ENCODE data around the gene KIAA1755. TPM values are rescaled to one million over a fixed set of nuclear protein-coding genes. Genes with fewer than 3 reads are reported as not detected.
A peak's percentile ranks its signal among the peaks of the same experiment; 100 is the strongest.
"Not testable (repeated sequence)": the region's sequence is repeated elsewhere in the genome, so short reads cannot be mapped to it uniquely, and the experiment has no call there.

The KIAA1755 gene
- total and polyA plus RNA-seq, 9 of the 15 experiments (the other 6 are each of a cell fraction or from before 2014, with no cell fraction given): not detected

- H3K9me1 ChIP-seq (ENCODE audit: control insufficient read depth, insufficient read depth, low read length); H4K20me1 ChIP-seq (replicated peaks; ENCODE audit: control insufficient read depth, insufficient read depth, low read length); ATAC-seq; in situ Hi-C loops (cut with MboI); H2AFZ ChIP-seq (ENCODE audit: low read depth, low read length); H3K4me2 ChIP-seq (ENCODE audit: insufficient read depth, low read length); intact Hi-C loops (cut with micrococcal nuclease); H3K9ac ChIP-seq (ENCODE audit: insufficient read depth in 1 of 2, low read depth in 2 of 2, low read length in 2 of 2); H3K36me3 ChIP-seq (ENCODE audit: control insufficient read depth, insufficient read depth, low read length); DNase-seq (ENCODE audit: extremely low read depth in 1 of 4, low spot score in 3 of 4); BruUV-seq (replicated peaks); H3K9me3 ChIP-seq (replicated peaks; ENCODE audit: control insufficient read depth, insufficient read depth, low read depth, low read length); H3K27ac ChIP-seq (ENCODE audit: extremely low read depth, low read depth, low read length); CTCF ChIA-PET (ENCODE audit: low intra/inter-chr PET ratio); H3K79me2 ChIP-seq (ENCODE audit: control insufficient read depth, insufficient read depth, low read length); H3K4me3 ChIP-seq; FAIRE-seq; H3K4me1 ChIP-seq (replicated peaks in 1 of 2; ENCODE audit: control insufficient read depth in 2 of 2, insufficient read depth in 2 of 2, low read length in 2 of 2): not testable (repeated sequence)
- POLR2A ChIA-PET: interaction anchor here (1.0 kb wide), 1 partner anchor 184 kb away, joined by 3 read pairs; the partner anchor contains the start of gene SNHG17
- 24% methylated on average over 6 of the region's 6 CpGs for WGBS (ENCODE audit: insufficient coverage, low coverage, missing lambda C conversion rate)
- TF ChIP-seq, protein P1, sequence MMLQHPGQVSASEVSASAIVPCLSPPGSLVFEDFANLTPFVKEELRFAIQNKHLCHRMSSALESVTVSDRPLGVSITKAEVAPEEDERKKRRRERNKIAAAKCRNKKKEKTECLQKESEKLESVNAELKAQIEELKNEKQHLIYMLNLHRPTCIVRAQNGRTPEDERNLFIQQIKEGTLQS (IDR thresholded peaks at IDR 0.05): peak; percentile 43; the same call in 1 of the 2 replicates
- TF ChIP-seq, protein P1 (CRISPR knock-in tag; conservative IDR thresholded peaks at IDR 0.05): not testable (repeated sequence)
- 0 out of 2 replicates have a peak, but pooled peaks have one; percentile 39 for TF ChIP-seq CEBPG (CRISPR knock-in tag; IDR thresholded peaks at IDR 0.05)
- peak in 1 of 2 experiments; percentile 8; a peak in 1 of 4 replicates for TF ChIP-seq CEBPG (tag; conservative IDR thresholded peaks at IDR 0.05 in 1 of 2, IDR thresholded peaks at IDR 0.05 in 1 of 2)
- peaks cover 7 to 38% of the 10 kb centered on the region in 2 experiments for H3K27me3 ChIP-seq (ENCODE audit: control insufficient read depth in 2 of 2, insufficient read depth in 2 of 2, low read length in 2 of 2)
Measured at GRCh38 chr20:38251441-38251840, 9.1 kb downstream of the KIAA1755 start.

GRCh38 chr20:38250609-38251008 is 9.9 kb downstream of the KIAA1755 start:
- Histone ChIP-seq H3K36me3 (ENCODE audit: control insufficient read depth, insufficient read depth, low read length) (no peaks in the 10 kb centered on the region), H3K9me1 (ENCODE audit: control insufficient read depth, insufficient read depth, low read length) (no peaks in the 10 kb centered on the region), H3K27ac (ENCODE audit: extremely low read depth, low read depth, low read length) (no peak overlapping the region), H3K27me3 (ENCODE audit: control insufficient read depth in 2 of 2, insufficient read depth in 2 of 2, low read length in 2 of 2) (peaks cover 7 to 33% of the 10 kb centered on the region in 2 experiments; a peak in 4 of 5 replicates), H2AFZ (ENCODE audit: low read depth, low read length) (no peak overlapping the region), H4K20me1 (replicated peaks; ENCODE audit: control insufficient read depth, insufficient read depth, low read length) (no peaks in the 10 kb centered on the region), H3K4me3 (no peak overlapping the region), H3K9me3 (replicated peaks; ENCODE audit: control insufficient read depth, insufficient read depth, low read depth, low read length) (no peaks in the 10 kb centered on the region), H3K79me2 (ENCODE audit: control insufficient read depth, insufficient read depth, low read length) (no peaks in the 10 kb centered on the region), H3K4me1 (replicated peaks in 1 of 2; ENCODE audit: control insufficient read depth in 2 of 2, insufficient read depth in 2 of 2, low read length in 2 of 2) (no peaks in the 10 kb centered on the region; a peak in 1 of 5 replicates), H3K4me2 (ENCODE audit: insufficient read depth, low read length) (no peak overlapping the region), H3K9ac (ENCODE audit: insufficient read depth in 1 of 2, low read depth in 2 of 2, low read length in 2 of 2) (no peak overlapping the region)
- CTCF ChIA-PET (ENCODE audit: low intra/inter-chr PET ratio): no interaction called here
- intact Hi-C loops (cut with micrococcal nuclease): no loop called here
- peak; percentile 36; the same call in 1 of the 3 replicates for ATAC-seq
- no TSS peak for BruUV-seq (replicated peaks)
- no peak for FAIRE-seq
- POLR2A ChIA-PET: interaction anchor here (0.6 to 0.8 kb wide), 3 partner anchors 9 to 331 kb away, joined by 3 read pairs; no protein-coding TSS in a partner anchor
- peak in 1 of 4 experiments; percentile 18 for DNase-seq (ENCODE audit: extremely low read depth in 1 of 4, low spot score in 3 of 4)
- WGBS (ENCODE audit: insufficient coverage, low coverage, missing lambda C conversion rate): 0% methylated on average over 6 of the region's 6 CpGs
- in situ Hi-C loops (cut with MboI): no loop called here
- TF ChIP-seq ERF (CRISPR knock-in tag; IDR thresholded peaks at IDR 0.05) (no peak), KAT2B (IDR thresholded peaks at IDR 0.05; ENCODE audit: low read depth, low read length) (no peak)
- TF ChIP-seq, protein P2, sequence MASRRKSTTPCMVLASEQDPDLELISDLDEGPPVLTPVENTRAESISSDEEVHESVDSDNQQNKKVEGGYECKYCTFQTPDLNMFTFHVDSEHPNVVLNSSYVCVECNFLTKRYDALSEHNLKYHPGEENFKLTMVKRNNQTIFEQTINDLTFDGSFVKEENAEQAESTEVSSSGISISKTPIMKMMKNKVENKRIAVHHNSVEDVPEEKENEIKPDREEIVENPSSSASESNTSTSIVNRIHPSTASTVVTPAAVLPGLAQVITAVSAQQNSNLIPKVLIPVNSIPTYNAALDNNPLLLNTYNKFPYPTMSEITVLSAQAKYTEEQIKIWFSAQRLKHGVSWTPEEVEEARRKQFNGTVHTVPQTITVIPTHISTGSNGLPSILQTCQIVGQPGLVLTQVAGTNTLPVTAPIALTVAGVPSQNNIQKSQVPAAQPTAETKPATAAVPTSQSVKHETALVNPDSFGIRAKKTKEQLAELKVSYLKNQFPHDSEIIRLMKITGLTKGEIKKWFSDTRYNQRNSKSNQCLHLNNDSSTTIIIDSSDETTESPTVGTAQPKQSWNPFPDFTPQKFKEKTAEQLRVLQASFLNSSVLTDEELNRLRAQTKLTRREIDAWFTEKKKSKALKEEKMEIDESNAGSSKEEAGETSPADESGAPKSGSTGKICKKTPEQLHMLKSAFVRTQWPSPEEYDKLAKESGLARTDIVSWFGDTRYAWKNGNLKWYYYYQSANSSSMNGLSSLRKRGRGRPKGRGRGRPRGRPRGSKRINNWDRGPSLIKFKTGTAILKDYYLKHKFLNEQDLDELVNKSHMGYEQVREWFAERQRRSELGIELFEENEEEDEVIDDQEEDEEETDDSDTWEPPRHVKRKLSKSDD (conservative IDR thresholded peaks at IDR 0.05; ENCODE audit: low read length): no peak
- TF ChIP-seq, protein P3, sequence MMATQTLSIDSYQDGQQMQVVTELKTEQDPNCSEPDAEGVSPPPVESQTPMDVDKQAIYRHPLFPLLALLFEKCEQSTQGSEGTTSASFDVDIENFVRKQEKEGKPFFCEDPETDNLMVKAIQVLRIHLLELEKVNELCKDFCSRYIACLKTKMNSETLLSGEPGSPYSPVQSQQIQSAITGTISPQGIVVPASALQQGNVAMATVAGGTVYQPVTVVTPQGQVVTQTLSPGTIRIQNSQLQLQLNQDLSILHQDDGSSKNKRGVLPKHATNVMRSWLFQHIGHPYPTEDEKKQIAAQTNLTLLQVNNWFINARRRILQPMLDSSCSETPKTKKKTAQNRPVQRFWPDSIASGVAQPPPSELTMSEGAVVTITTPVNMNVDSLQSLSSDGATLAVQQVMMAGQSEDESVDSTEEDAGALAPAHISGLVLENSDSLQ (IDR thresholded peaks at IDR 0.05): peak; percentile 91
- TF ChIP-seq, protein P1 (IDR thresholded peaks at IDR 0.05): peak; percentile 51; the same call in 1 of the 2 replicates
- TF ChIP-seq, protein P1 (CRISPR knock-in tag; conservative IDR thresholded peaks at IDR 0.05): no peak

Measured in K562 (cell line).